Liver (tissue), 9 donors: Measurements from ENCODE around the gene RELB. TPM values are rescaled to one million over a fixed set of nuclear protein-coding genes. Genes with fewer than 3 reads are reported as not detected.

ENCODE experiments used
- DNase-seq: peaks from one replicate; pipeline ENCODE4 v3.0.0-alpha.2; 2017; ENCODE audit warnings: low spot score
- H3K27ac ChIP-seq, 2 donors: one replicate each; pipeline ENCODE4 v1.7.0; 2013; ENCODE audit warnings: inconsistent platforms in 2 of 2, low read length in 2 of 2, control low read depth in 1 of 2, low read depth in 1 of 2, mild to moderate bottlenecking in 1 of 2
- H3K27me3 ChIP-seq, 4 donors: one replicate each; pipeline versions ENCODE4 v1.6.1 to v1.7.0; 2013; ENCODE audit warnings: low read length in 3 of 4, inconsistent platforms in 1 of 4, mild to moderate bottlenecking in 1 of 4, moderate library complexity in 1 of 4; ENCODE audit not compliant: control insufficient read depth in 4 of 4, insufficient read depth in 4 of 4
- H3K36me3 ChIP-seq, 4 donors: one replicate each; pipeline versions ENCODE4 v1.6.1 to v1.7.0; 2013; ENCODE audit warnings: low read length in 3 of 4, mild to moderate bottlenecking in 3 of 4, low read depth in 1 of 4, moderate library complexity in 1 of 4; ENCODE audit not compliant: control insufficient read depth in 4 of 4, insufficient read depth in 3 of 4
- H3K4me1 ChIP-seq, 4 donors: one replicate each; pipeline versions ENCODE4 v1.6.1 to v1.7.0; 2013; ENCODE audit warnings: low read length in 3 of 4, mild to moderate bottlenecking in 3 of 4, moderate library complexity in 1 of 4; ENCODE audit not compliant: control insufficient read depth in 4 of 4, insufficient read depth in 4 of 4
- H3K4me3 ChIP-seq, 3 donors: one replicate each; pipeline versions ENCODE4 v1.6.1 to v1.7.0; 2013; ENCODE audit warnings: low read length in 3 of 3, control low read depth in 1 of 3, low read depth in 1 of 3, mild to moderate bottlenecking in 1 of 3
- H3K9ac ChIP-seq, 2 donors: one replicate each; pipeline ENCODE4 v1.7.0; 2013; ENCODE audit warnings: low read length in 2 of 2, mild to moderate bottlenecking in 2 of 2, moderate library complexity in 2 of 2, control low read depth in 1 of 2, low read depth in 1 of 2
- H3K9me3 ChIP-seq, 4 donors: one replicate each; pipeline versions ENCODE4 v1.6.1 to v1.7.0; 2013; ENCODE audit warnings: low read length in 3 of 4; ENCODE audit not compliant: control insufficient read depth in 4 of 4
- ATF3 ChIP-seq: IDR thresholded peaks from 2 replicates; pipeline ENCODE4 v1.6.1; 2016; ENCODE audit warnings: antibody characterized with exemption
- CTCF ChIP-seq: fragments of 150-350 bp; IDR thresholded peaks from 2 replicates; pipeline ENCODE4 v1.5.1; 2017; ENCODE audit warnings: improper control_type of control experiment, low read depth, low read length; ENCODE audit not compliant: missing input control
- FOXA1 ChIP-seq: IDR thresholded peaks from 2 replicates; pipeline ENCODE4 v1.6.1; 2016; ENCODE audit warnings: antibody characterized with exemption
- GABPA ChIP-seq, 2 donors: IDR thresholded peaks in 1 of 2; conservative IDR thresholded peaks in 1 of 2; 2 replicates each; pipeline ENCODE4 v1.6.1; 2016; ENCODE audit warnings: antibody characterized with exemption in 2 of 2, mild to moderate bottlenecking in 1 of 2, moderate library complexity in 1 of 2
- HNF4A ChIP-seq, 2 donors: conservative IDR thresholded peaks; 2 replicates each; pipeline ENCODE4 v1.6.1; 2016; ENCODE audit warnings: antibody characterized with exemption in 2 of 2, mild to moderate bottlenecking in 2 of 2
- HNF4G ChIP-seq: IDR thresholded peaks from 2 replicates; pipeline ENCODE4 v1.6.1; 2016; ENCODE audit warnings: antibody characterized with exemption
- JUND ChIP-seq, 2 donors: IDR thresholded peaks; 2 replicates each; pipeline ENCODE4 v1.6.1; 2016; ENCODE audit warnings: antibody characterized with exemption in 2 of 2
- NR2F2 ChIP-seq: IDR thresholded peaks from 2 replicates; pipeline ENCODE4 v1.6.1; 2016; ENCODE audit warnings: antibody characterized with exemption
- RAD21 ChIP-seq, 2 donors: IDR thresholded peaks; 2 replicates each; pipeline ENCODE4 v1.6.1; 2016; ENCODE audit warnings: antibody characterized with exemption in 2 of 2, mild to moderate bottlenecking in 2 of 2
- REST ChIP-seq: IDR thresholded peaks from 2 replicates; pipeline ENCODE4 v1.6.1; 2016; ENCODE audit warnings: antibody characterized with exemption, mild to moderate bottlenecking
- RXRA ChIP-seq, 2 donors: IDR thresholded peaks; 2 replicates each; pipeline ENCODE4 v1.6.1; 2017 to 2018; ENCODE audit warnings: antibody characterized with exemption in 2 of 2, mild to moderate bottlenecking in 1 of 2
- SP1 ChIP-seq: IDR thresholded peaks from 2 replicates; pipeline ENCODE4 v1.6.1; 2018; ENCODE audit warnings: antibody characterized with exemption, mild to moderate bottlenecking
- TAF1 ChIP-seq: conservative IDR thresholded peaks from 2 replicates; pipeline ENCODE4 v1.6.1; 2016; ENCODE audit warnings: antibody characterized with exemption, mild to moderate bottlenecking
- YY1 ChIP-seq: IDR thresholded peaks from 2 replicates; pipeline ENCODE4 v1.6.1; 2016; ENCODE audit warnings: antibody characterized with exemption, mild to moderate bottlenecking
- ZBTB33 ChIP-seq: IDR thresholded peaks from 2 replicates; pipeline ENCODE4 v1.6.1; 2016; ENCODE audit warnings: antibody characterized with exemption
- WGBS: extraction: QIAGEN DNeasy Blood & Tissue Kit; methylation state at CpG from one replicate; pipeline ENCODE4 v1.1.7; 2013; 5-methylcytosine and 5-hydroxymethylcytosine counted together
- polyA plus RNA-seq, 2 donors: library from polyadenylated mRNA; stranded (reverse) in 1 of 2; unstranded in 1 of 2; fragments of 200-250 nt in 1 of 2; fragments of >200 nt in 1 of 2; fragmentation: Nextera tagmentation in 1 of 2; extraction: Ambion mirVana in 1 of 2; gene quantifications; one replicate each; pipeline versions ENCODE4 v1.2.1 to v1.2.3, GENCODE V29; 2013 to 2015
- total RNA-seq, 2 donors: library from RNA; depleted of rRNA; stranded (reverse); fragments of >200 nt; gene quantifications; one replicate each; pipeline ENCODE4 v1.2.3, GENCODE V29; 2014
- donor health status: healthy.
- donor health status: healthy.
- donor health status: healthy.
- donor health status: healthy.
- donor health status: healthy.

RELB gene
- total and polyA plus RNA-seq, 4 donors = 1.4 to 4.9 (median 2.6) TPM

- DNase-seq = no peak
- H3K36me3 ChIP-seq = peaks cover 28 to 51% (median 34%) of the 10 kb centered on the region in 4 donors
Observed at GRCh38 chr19:45069056-45069455, 67.8 kb downstream of the RELB start.

GRCh38 chr19:45070214-45070613 is 69.0 kb downstream of the RELB start:
- H3K4me3 ChIP-seq = no peak overlapping the region
- H3K27ac ChIP-seq = no peak overlapping the region
- H3K36me3 ChIP-seq = peaks cover 22 to 43% (median 32%) of the 10 kb centered on the region in 4 donors
- 86% methylated on average over 6 of the region's 6 CpGs for WGBS
- no peaks in the 10 kb centered on the region for H3K4me1 ChIP-seq
- H3K9ac ChIP-seq = no peak overlapping the region
- no peak for DNase-seq
- H3K27me3 ChIP-seq = no peaks in the 10 kb centered on the region
- H3K9me3 ChIP-seq = no peaks in the 10 kb centered on the region
- TF ChIP-seq HNF4G (no peak), YY1 (no peak), SP1 (no peak), RAD21 (IDR thresholded peaks at IDR 0.05) (no peak), FOXA1 (no peak), ZBTB33 (no peak), HNF4A (conservative IDR thresholded peaks at IDR 0.05) (no peak), NR2F2 (no peak), JUND (IDR thresholded peaks at IDR 0.05) (no peak), GABPA (IDR thresholded peaks at IDR 0.05 in 1 of 2, conservative IDR thresholded peaks at IDR 0.05 in 1 of 2) (no peak), RXRA (IDR thresholded peaks at IDR 0.05) (no peak), TAF1 (no peak), CTCF (no peak)

More at GRCh38 chr19:45069056-45069455, 67.8 kb downstream of the RELB start:
- Histone ChIP-seq H3K4me1 (no peaks in the 10 kb centered on the region), H3K27me3 (no peaks in the 10 kb centered on the region), H3K9me3 (no peaks in the 10 kb centered on the region), H3K9ac (no peak overlapping the region), H3K27ac (no peak overlapping the region), H3K4me3 (no peak overlapping the region)
- 80% methylated on average over 13 of the region's 13 CpGs for WGBS
- TF ChIP-seq CTCF = no peak
- no peak for TF ChIP-seq HNF4A (conservative IDR thresholded peaks at IDR 0.05)
- no peak for TF ChIP-seq ATF3
- TF ChIP-seq REST = no peak
- TF ChIP-seq RXRA (IDR thresholded peaks at IDR 0.05) = no peak
- no peak for TF ChIP-seq YY1
